Measurements from ENCODE around the gene LHX8.

LHX8 gene

DNA sequence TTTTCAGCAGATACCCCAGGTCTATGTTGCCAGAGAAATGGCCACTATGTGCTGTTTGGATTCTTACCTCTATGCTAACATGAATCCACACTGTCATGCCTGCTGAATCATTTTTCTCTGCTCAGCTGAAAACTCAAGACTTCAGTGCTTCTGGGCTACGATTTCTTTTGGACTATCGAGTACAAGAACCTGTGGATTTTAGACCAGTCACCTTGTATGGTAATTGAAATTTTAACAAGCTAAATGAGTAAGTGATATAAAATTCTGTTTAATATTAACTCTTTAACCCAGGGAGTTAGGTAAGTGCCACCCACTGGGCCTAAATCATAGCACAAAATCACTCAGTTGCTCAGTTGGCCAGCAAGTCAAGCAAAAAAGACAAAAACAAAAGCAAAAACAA lies 35.8 kb downstream of the LHX8 start:
- no peak for ATAC-seq

GRCh38 chr1:75170981-75171380 lies 36.8 kb downstream of the LHX8 start:
- no peak for TF ChIP-seq PATZ1 (CRISPR knock-in tag; IDR thresholded peaks at IDR 0.05; ENCODE audit: borderline replicate concordance)
- TF ChIP-seq GLIS3 (CRISPR knock-in tag; IDR thresholded peaks at IDR 0.05) = no peak
- TF ChIP-seq ZFP30 (CRISPR knock-in tag; IDR thresholded peaks at IDR 0.05) = no peak
- TF ChIP-seq ARNTL (CRISPR knock-in tag; IDR thresholded peaks at IDR 0.05; ENCODE audit: borderline replicate concordance, low read depth) = no peak
- no peak for TF ChIP-seq TSHZ2 (CRISPR knock-in tag; IDR thresholded peaks at IDR 0.05)
- no peak for TF ChIP-seq ZNF70 (CRISPR knock-in tag; IDR thresholded peaks at IDR 0.05)
- TF ChIP-seq, protein P1, sequence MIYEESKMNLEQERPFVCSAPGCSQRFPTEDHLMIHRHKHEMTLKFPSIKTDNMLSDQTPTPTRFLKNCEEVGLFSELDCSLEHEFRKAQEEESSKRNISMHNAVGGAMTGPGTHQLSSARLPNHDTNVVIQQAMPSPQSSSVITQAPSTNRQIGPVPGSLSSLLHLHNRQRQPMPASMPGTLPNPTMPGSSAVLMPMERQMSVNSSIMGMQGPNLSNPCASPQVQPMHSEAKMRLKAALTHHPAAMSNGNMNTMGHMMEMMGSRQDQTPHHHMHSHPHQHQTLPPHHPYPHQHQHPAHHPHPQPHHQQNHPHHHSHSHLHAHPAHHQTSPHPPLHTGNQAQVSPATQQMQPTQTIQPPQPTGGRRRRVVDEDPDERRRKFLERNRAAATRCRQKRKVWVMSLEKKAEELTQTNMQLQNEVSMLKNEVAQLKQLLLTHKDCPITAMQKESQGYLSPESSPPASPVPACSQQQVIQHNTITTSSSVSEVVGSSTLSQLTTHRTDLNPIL (CRISPR knock-in tag; IDR thresholded peaks at IDR 0.05; ENCODE audit: low read depth) = no peak
- TF ChIP-seq, protein P2, sequence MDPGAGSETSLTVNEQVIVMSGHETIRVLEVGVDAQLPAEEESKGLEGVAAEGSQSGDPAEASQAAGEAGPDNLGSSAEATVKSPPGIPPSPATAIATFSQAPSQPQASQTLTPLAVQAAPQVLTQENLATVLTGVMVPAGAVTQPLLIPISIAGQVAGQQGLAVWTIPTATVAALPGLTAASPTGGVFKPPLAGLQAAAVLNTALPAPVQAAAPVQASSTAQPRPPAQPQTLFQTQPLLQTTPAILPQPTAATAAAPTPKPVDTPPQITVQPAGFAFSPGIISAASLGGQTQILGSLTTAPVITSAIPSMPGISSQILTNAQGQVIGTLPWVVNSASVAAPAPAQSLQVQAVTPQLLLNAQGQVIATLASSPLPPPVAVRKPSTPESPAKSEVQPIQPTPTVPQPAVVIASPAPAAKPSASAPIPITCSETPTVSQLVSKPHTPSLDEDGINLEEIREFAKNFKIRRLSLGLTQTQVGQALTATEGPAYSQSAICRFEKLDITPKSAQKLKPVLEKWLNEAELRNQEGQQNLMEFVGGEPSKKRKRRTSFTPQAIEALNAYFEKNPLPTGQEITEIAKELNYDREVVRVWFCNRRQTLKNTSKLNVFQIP (CRISPR knock-in tag; IDR thresholded peaks at IDR 0.05; ENCODE audit: borderline replicate concordance, low read depth) = no peak
- TF ChIP-seq ESRRG (CRISPR knock-in tag; IDR thresholded peaks at IDR 0.05) = no peak
- no peak for TF ChIP-seq OSR1 (CRISPR knock-in tag; IDR thresholded peaks at IDR 0.05)
- TF ChIP-seq ISL1 (CRISPR knock-in tag; IDR thresholded peaks at IDR 0.05) = no peak
- no peak for TF ChIP-seq ZNF8 (CRISPR knock-in tag; IDR thresholded peaks at IDR 0.05)
- TF ChIP-seq, protein P3, sequence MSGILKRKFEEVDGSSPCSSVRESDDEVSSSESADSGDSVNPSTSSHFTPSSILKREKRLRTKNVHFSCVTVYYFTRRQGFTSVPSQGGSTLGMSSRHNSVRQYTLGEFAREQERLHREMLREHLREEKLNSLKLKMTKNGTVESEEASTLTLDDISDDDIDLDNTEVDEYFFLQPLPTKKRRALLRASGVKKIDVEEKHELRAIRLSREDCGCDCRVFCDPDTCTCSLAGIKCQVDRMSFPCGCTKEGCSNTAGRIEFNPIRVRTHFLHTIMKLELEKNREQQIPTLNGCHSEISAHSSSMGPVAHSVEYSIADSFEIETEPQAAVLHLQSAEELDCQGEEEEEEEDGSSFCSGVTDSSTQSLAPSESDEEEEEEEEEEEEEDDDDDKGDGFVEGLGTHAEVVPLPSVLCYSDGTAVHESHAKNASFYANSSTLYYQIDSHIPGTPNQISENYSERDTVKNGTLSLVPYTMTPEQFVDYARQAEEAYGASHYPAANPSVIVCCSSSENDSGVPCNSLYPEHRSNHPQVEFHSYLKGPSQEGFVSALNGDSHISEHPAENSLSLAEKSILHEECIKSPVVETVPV (CRISPR knock-in tag; IDR thresholded peaks at IDR 0.05) = no peak
- no peak for ATAC-seq

More for the DNA sequence above, 35.8 kb downstream of the LHX8 start:
- no peak for TF ChIP-seq ZNF70 (CRISPR knock-in tag; IDR thresholded peaks at IDR 0.05)
- no peak for TF ChIP-seq BACH2 (CRISPR knock-in tag; IDR thresholded peaks at IDR 0.05; ENCODE audit: borderline replicate concordance)
- TF ChIP-seq TOX (CRISPR knock-in tag; IDR thresholded peaks at IDR 0.05; ENCODE audit: borderline replicate concordance) = no peak
- no peak for TF ChIP-seq CSDC2 (CRISPR knock-in tag; IDR thresholded peaks at IDR 0.05)
- TF ChIP-seq ESRRG (CRISPR knock-in tag; IDR thresholded peaks at IDR 0.05) = no peak
- TF ChIP-seq ISL1 (CRISPR knock-in tag; IDR thresholded peaks at IDR 0.05) = no peak

GRCh38 chr1:75171876-75172275 lies 37.7 kb downstream of the LHX8 start:
- no peak for ATAC-seq
- TF ChIP-seq GLIS3 (CRISPR knock-in tag; IDR thresholded peaks at IDR 0.05) = no peak
- no peak for TF ChIP-seq OSR1 (CRISPR knock-in tag; IDR thresholded peaks at IDR 0.05)
- TF ChIP-seq ZNF565 (CRISPR knock-in tag; conservative IDR thresholded peaks at IDR 0.05; ENCODE audit: low read depth) = no peak
- TF ChIP-seq ZFP3 (CRISPR knock-in tag; IDR thresholded peaks at IDR 0.05) = no peak
- no peak for TF ChIP-seq ESRRG (CRISPR knock-in tag; IDR thresholded peaks at IDR 0.05)
- TF ChIP-seq ARNTL (CRISPR knock-in tag; IDR thresholded peaks at IDR 0.05; ENCODE audit: borderline replicate concordance, low read depth) = no peak
- no peak for TF ChIP-seq ZC3H10 (CRISPR knock-in tag; IDR thresholded peaks at IDR 0.05)
- TF ChIP-seq, protein P2 (CRISPR knock-in tag; IDR thresholded peaks at IDR 0.05; ENCODE audit: borderline replicate concordance, low read depth) = no peak
- no peak for TF ChIP-seq PPARA (CRISPR knock-in tag; IDR thresholded peaks at IDR 0.05; ENCODE audit: borderline replicate concordance)
- no peak for TF ChIP-seq TSHZ2 (CRISPR knock-in tag; IDR thresholded peaks at IDR 0.05)
- TF ChIP-seq BACH2 (CRISPR knock-in tag; IDR thresholded peaks at IDR 0.05; ENCODE audit: borderline replicate concordance) = no peak
- TF ChIP-seq ZNF70 (CRISPR knock-in tag; IDR thresholded peaks at IDR 0.05) = no peak
- no peak for TF ChIP-seq ISL1 (CRISPR knock-in tag; IDR thresholded peaks at IDR 0.05)
- TF ChIP-seq SNAI2 (CRISPR knock-in tag; IDR thresholded peaks at IDR 0.05) = no peak
- TF ChIP-seq, protein P3 (CRISPR knock-in tag; IDR thresholded peaks at IDR 0.05) = no peak
